ENCODE results near the gene FTO. TPM values are rescaled to one million over a fixed set of nuclear protein-coding genes. Genes with fewer than 3 reads are reported as not detected.

FTO gene
- total RNA-seq, 1 experiment from 2014 or later: 57.4 TPM

GRCh38 chr16:53944025-53944424 lies 240.1 kb downstream of the FTO start (continued):
- TF ChIP-seq, protein P1, sequence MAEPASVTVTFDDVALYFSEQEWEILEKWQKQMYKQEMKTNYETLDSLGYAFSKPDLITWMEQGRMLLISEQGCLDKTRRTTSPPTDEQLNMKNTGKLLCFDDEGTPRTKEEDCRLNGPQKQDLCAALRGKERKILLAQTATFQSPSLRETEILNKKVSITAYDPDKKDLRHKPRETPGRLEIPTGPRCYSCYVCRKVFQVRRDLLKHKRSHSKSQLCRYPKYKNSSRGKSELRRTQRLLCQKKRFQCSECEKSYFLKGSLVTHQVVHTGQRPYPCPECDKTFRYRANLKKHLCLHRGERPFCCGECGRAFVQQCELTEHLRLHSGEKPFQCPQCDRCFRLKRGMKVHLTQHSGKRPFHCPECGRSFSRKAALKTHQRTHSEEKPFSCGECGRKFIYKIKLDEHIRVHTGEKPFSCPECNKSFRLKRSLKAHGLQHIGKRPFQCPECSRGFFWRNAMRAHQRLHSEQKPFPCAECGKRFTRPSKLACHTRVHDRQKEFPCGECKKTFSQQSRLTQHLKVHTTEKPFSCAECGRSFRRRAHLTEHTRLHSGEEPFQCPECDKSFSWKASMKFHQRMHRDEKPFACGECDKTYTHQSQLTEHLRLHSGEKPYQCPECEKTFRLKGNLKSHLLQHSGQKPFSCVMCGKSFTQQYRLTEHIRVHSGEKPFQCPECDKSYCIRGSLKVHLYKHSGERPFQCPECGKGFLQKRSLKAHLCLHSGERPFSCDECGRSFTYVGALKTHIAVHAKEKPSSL (CRISPR knock-in tag; conservative IDR thresholded peaks at IDR 0.05): no peak
- no peak for TF ChIP-seq ZNF512 (CRISPR knock-in tag; IDR thresholded peaks at IDR 0.05; ENCODE audit: borderline replicate concordance)
- no peak for TF ChIP-seq CBFB (CRISPR knock-in tag; IDR thresholded peaks at IDR 0.05; ENCODE audit: low read depth)

- no peaks in the 10 kb centered on the region for H3K27me3 Mint-ChIP-seq (ENCODE audit: low read depth)
- H3K36me3 Mint-ChIP-seq: no peaks in the 10 kb centered on the region
- ATAC-seq (peak; percentile 58; the same call in 1 of the 2 replicates), DNase-seq (ENCODE audit: low spot score) (no peak)
- ChIA-PET CTCF (interaction anchor here (0.9 to 1.5 kb wide), 9 partner anchors 228 to 1012 kb away, joined by 3 to 12 read pairs (median 3); no protein-coding TSS in a partner anchor), POLR2A (no interaction called here)
- TF ChIP-seq EMX1 (CRISPR knock-in tag; IDR thresholded peaks at IDR 0.05) (no peak), CTCF (IDR thresholded peaks at IDR 0.05) (peak; percentile 60; the same call in 1 of the 2 replicates), ARID4B (CRISPR knock-in tag; IDR thresholded peaks at IDR 0.05; ENCODE audit: borderline replicate concordance) (no peak)
- no peak overlapping the region for H3K27ac Mint-ChIP-seq
- H3K4me1 Mint-ChIP-seq: 0 out of 2 replicates have a peak, but pooled peaks cover 6% of the 10 kb centered on the region
- no peaks in the 10 kb centered on the region for H3K9me3 Mint-ChIP-seq
- H3K4me3 Mint-ChIP-seq: no peak overlapping the region
Observed at GRCh38 chr16:53945996-53946395, 242.0 kb downstream of the FTO start.

DNA sequence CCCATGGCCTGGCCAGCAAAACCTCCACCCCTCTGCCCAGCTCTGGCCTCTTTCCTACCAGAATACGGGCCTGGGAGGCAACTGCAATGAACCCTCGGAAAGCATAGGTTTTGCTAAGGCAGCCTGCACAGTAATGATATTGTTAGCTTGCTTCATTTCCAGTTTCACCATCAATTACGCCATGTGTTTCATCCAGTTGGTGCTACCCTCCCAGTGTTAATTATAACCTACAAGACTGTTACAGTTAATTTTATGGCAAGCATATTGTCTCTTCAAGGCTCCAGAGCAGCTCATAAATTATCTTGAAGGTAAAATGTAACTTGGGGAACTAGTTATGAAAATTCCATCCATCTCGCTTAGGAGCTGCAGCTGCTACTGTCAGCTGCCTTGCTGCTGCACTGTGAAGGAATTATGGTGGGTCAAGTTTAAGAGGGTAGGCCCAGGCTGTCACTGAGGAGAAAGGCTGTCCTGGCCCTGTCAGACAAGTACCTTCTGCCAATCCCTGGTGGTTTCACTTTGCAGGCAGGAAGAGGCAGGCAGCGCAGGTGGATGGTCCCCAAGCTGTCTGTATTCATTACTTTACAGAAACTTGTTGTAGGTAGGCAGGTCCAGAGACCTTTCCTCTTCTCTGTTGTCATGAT lies 242.9 kb downstream of the FTO start:
- no peak for TF ChIP-seq TEAD1 (CRISPR knock-in tag; IDR thresholded peaks at IDR 0.05)
- Mint-ChIP-seq H3K9me3 (no peaks in the 10 kb centered on the region), H3K36me3 (no peaks in the 10 kb centered on the region), H3K4me1 (0 out of 2 replicates have a peak, but pooled peaks cover 6% of the 10 kb centered on the region), H3K27me3 (ENCODE audit: low read depth) (no peaks in the 10 kb centered on the region), H3K27ac (no peak overlapping the region), H3K4me3 (no peak overlapping the region)
- POLR2A ChIA-PET: no interaction called here
- ATAC-seq (no peak), DNase-seq (ENCODE audit: low spot score) (no peak)
- CTCF ChIA-PET: interaction anchor here (0.6 to 1.3 kb wide), 3 partner anchors 228 to 1309 kb away, joined by 3 to 4 read pairs (median 3); no protein-coding TSS in a partner anchor

DNA sequence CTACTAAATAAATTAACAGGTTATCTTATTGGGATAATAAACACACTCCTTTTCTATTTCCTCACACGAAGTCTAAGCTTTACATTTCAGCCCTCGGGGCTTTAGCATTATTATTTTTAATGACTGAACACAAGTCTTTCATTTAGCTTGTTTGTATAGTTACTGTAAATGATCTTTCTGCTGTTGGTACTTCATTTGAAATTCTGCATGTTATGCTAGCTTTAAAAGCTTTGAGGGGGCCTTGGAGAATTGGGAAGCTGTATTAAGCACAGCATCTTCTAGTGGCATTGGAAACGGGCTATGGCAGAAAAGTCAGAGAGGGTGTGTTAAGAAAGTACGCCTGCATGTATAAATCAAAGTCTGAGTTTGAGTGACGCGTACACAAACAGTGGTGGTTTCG lies 243.7 kb downstream of the FTO start:
- POLR2A ChIA-PET: no interaction called here
- Mint-ChIP-seq H3K27ac (no peak overlapping the region), H3K36me3 (no peaks in the 10 kb centered on the region), H3K9me3 (no peaks in the 10 kb centered on the region), H3K4me3 (no peak overlapping the region), H3K27me3 (ENCODE audit: low read depth) (no peaks in the 10 kb centered on the region), H3K4me1 (0 out of 2 replicates have a peak, but pooled peaks cover 6% of the 10 kb centered on the region)
- DNase-seq (ENCODE audit: low spot score) (no peak), ATAC-seq (no peak)
- CTCF ChIA-PET: interaction anchor here (1.3 kb wide), 1 partner anchor 334 kb away, joined by 4 read pairs; no protein-coding TSS in a partner anchor
- TF ChIP-seq AR (CRISPR knock-in tag; IDR thresholded peaks at IDR 0.05) (no peak), FOXJ3 (CRISPR knock-in tag; IDR thresholded peaks at IDR 0.05; ENCODE audit: borderline replicate concordance) (no peak), ELF4 (CRISPR knock-in tag; IDR thresholded peaks at IDR 0.05; ENCODE audit: low read depth) (no peak)
- TF ChIP-seq, protein P2, sequence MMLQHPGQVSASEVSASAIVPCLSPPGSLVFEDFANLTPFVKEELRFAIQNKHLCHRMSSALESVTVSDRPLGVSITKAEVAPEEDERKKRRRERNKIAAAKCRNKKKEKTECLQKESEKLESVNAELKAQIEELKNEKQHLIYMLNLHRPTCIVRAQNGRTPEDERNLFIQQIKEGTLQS (CRISPR knock-in tag; conservative IDR thresholded peaks at IDR 0.05): no peak
- TF ChIP-seq, protein P3, sequence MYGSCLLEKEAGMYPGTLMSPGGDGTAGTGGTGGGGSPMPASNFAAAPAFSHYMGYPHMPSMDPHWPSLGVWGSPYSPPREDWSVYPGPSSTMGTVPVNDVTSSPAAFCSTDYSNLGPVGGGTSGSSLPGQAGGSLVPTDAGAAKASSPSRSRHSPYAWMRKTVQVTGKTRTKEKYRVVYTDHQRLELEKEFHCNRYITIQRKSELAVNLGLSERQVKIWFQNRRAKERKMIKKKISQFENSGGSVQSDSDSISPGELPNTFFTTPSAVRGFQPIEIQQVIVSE (CRISPR knock-in tag; IDR thresholded peaks at IDR 0.05; ENCODE audit: borderline replicate concordance): no peak
